ENCODE results near the gene ORC5.
"Not testable (repeated sequence)": the region's sequence is repeated elsewhere in the genome, so short reads cannot be mapped to it uniquely, and the experiment has no call there.

The ORC5 gene

GRCh38 chr7:104185346-104185745 is 22.5 kb downstream of the ORC5 start:
- DNase-seq = no peak

- no peak for DNase-seq
Observed at GRCh38 chr7:104179178-104179577, 28.6 kb downstream of the ORC5 start.

DNA sequence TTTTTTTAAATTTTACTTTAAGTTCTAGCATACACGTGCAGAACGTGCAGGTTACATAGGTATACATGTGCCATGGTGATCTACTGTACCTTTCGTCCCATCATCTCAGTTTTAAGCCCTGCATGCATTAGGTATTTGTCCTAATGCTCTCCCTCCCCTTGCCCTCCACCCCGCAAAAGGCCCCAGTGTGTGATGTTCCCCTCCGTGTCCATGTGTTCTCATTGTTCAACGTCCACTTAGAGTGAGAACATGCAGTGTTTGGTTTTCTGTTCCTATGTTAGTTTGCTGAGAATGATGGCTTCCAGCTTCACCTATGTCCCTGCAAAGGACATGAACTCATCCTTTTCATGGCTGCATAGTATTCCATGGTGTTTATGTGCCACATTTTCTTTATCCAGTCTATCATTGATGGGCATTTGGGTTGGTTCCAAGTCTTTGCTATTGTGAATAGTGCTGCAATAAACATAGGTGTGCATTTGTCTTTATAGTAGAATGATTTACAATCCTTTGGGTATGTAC is 30.2 kb downstream of the ORC5 start:
- DNase-seq = not testable (repeated sequence)

GRCh38 chr7:104176332-104176731 is 31.5 kb downstream of the ORC5 start:
- no peak for DNase-seq

GRCh38 chr7:104175361-104175984 is 32.3 kb downstream of the ORC5 start:
- DNase-seq = no peak

DNA sequence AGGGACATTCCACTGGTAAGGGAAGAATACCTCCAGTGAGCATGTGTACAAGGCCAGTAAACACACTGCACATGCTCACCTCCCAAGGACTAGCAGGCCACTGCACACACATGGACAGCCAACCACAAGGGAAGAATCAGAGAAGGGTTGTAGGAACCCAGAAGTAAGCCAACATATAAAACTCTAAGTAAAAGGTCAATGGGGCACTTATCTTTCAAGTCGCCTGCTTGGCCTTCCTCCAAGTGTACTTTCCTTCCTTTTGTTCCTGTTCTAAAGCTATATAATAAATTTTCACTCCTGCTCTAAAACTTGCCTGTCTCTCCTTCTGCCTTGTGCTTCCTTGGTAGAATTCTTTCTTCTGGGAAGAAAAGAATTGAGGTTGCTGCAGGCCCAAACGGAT is 33.0 kb downstream of the ORC5 start:
- DNase-seq = no peak

DNA sequence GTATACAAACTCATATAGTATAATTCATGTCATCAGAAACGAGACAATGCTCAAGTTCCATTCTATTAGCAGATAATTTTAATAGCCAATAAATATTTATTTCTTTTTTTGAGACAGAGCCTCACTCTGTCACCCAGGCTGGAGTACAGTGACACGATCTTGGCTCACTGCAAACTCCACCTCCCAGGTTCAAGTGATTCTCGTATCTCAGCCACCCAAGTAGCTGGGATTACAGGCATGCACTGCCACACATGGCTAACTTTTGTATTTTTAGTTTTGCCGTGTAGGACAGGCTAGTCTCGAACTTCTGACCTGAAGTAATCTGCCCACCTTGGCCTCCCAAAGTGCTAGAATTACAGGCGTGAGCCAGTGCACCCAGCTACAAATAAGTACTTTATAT is 45.7 kb downstream of the ORC5 start:
- no peak for DNase-seq

- no peak for DNase-seq
Observed at GRCh38 chr7:104161244-104161643, 46.6 kb downstream of the ORC5 start.

- no peak for DNase-seq
Observed at GRCh38 chr7:104160375-104160774, 47.4 kb downstream of the ORC5 start.

- no peak for DNase-seq
Observed at GRCh38 chr7:104156842-104157277, 51.0 kb downstream of the ORC5 start.

DNA sequence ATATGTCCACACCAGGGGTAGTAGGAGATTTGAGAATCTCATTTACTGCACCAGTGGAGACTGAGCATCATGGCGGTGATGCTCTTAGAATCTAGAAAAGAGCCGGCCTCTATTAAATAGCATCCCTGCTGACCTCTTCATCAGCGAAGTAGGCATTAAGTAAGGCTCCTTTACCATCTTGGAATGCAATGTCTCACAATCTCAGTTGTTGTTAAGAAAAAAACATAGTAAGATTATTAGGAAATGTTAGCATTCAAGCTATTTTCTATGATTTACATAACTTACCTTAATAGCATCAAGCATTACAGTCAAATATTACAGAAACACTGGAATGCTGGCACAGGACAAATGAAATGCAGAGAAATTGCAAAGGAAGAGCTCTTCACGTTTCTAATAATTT is 54.5 kb downstream of the ORC5 start:
- no peak for DNase-seq

DNA sequence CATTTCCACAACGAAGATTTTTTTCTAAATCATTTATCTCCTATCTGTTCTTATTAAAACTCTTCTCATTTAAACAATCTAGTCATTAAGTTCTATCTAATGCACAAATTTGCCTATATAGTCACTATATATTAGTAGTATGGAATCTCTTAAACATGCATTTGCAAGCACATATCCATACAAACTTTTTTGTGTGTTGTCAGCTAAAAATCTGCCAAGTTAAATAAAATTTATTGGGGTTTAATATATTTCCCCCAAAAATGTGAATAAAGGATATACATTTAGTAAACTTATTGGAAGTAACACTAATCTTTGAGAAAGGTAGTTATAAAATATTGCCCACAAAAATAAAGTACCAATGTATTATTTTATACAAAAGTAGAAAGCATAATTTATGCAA is 55.3 kb downstream of the ORC5 start:
- no peak for DNase-seq

DNA sequence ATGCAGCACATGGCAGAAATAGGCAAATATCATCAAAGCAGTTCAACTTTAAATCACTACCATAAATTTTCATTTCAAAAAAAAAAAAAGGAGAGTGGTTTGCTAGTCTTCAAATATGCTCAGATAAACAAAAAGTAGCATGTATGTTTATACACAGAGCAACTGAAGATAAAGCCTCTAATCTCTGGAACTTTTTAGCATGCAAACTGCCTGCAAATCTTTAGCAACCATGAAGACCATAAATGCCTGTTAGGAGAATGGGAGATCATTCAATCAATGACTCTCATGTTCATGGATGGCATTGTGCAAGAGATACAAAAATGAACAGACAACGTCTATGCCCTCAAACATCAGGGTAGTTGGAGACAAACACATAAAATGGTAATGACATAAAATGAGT is 57.3 kb downstream of the ORC5 start:
- DNase-seq = no peak

GRCh38 chr7:104149822-104150221 is 58.0 kb downstream of the ORC5 start:
- no peak for DNase-seq

GRCh38 chr7:104142147-104142546 is 65.7 kb downstream of the ORC5 start:
- no peak for DNase-seq

DNA sequence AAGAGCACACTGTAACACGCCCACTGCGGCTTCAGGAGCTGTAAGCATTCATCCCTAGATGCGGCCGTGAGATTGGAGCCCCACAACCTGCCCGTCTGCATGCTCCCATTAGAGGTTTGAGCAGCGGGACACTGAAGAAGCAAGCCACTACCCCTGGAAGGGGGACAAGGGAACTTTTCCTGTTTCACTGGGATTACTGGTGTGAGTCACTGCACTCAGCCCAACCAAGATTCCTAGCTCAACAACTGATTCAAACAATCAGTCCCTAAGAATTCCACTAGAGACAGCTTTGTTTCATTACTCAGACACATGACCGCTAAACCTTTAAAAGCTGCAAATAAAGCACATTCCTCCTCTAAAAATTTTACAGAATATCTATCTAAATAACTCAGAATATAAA is 69.8 kb downstream of the ORC5 start:
- DNase-seq = no peak

- DNase-seq = no peak
Observed at GRCh38 chr7:104137511-104137910, 70.3 kb downstream of the ORC5 start.

DNA sequence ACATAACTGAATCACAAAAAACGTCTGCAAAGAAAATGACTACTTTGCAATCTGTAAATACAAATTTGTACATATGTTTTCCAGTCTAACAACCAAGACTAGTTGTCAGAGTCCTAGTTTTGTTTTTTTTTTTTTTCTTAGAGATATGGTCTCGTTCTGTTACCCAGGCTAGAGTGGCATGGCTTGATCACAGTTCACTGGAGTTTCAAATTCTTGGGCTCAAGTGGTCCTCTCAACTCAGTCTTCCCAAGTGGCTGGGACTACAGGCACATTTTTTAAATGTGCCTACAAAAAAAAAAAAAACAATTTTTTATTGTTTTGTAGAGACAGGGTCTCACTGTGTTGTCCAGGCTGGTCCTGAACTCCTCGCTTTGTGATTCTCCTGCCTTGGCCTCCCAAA is 70.8 kb downstream of the ORC5 start:
- DNase-seq = no peak

DNA sequence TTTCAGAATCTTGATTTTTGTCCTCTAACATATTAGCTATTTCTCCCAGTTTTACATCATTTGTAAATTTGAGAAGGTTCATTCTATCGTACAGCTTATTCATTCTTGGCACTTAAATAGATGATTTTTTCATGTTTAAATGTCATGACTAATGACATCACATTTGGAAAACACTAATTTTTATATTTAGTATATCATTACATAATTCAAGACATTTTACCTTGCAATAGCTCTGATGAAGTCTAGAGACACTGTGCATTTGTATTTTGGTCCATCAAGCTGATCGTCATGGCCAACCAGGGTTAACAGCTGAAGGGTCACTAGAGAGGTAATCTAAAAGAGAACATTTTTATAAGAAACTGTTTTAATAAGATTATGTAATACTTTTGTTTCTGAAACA is 71.3 kb downstream of the ORC5 start:
- no peak for DNase-seq

- DNase-seq = no peak
Observed at GRCh38 chr7:104135760-104136558, 71.9 kb downstream of the ORC5 start.

DNA sequence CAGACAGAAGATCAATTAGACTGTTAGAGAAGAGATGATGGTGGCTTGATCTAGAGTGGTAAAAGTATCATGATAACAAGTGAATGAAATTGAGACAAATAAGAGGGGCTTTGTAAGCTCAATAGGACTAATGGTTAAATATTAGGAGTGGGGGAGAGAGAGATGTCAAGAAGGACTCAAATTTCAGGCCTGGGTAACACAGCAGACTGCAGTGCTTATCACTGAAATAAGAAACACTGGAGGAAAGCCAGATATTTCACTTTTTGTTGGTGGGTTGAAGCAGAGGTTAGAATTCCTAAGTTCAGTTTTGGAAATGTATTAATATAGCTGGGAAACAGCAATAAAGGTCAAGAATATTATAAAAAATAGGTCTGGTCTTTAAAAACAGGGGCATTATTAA is 74.6 kb downstream of the ORC5 start:
- no peak for DNase-seq

- DNase-seq = no peak
Observed at GRCh38 chr7:104130726-104131125, 77.1 kb downstream of the ORC5 start.

DNA sequence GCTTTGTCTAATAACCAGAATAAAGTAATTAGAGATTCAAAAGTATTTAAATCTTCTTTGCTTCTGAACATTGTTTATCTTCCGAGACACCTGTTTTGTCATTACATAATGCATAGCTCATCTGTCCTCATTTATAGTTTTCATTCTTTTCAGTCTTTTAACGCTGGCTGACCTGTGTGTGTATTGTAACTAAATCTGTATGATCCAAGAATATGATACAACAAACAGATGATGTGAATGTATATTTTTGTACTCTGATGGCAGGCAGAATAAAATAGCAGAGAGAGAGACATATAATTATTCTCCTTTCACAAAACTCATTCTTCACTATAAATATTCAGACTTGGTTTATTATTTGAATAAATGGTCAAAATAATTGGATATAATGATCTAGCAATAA is 80.6 kb downstream of the ORC5 start:
- DNase-seq = no peak

DNA sequence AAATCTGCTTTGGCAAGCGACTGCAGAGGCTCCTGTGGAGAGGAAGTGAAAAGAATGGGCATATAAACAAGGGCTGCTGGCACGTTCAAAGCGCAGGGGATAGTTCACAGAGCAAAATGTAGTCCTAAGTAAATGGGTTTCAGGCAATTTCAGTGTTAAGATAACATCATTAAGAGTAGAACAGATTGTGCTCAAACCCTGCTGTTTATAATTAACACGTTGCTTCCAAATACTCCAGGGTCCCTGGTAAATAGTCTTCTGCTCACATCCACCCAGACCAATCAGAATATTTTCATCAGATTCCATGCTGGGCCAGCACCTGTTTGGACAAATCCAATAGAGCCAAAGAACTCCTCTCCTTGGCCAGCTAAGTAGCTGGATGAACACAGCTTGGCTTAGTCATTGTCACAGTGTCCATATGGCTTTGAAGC is 81.4 kb downstream of the ORC5 start:
- no peak for DNase-seq
